HEK293 (cell line): ENCODE results near the gene SLC25A30.

Experiments
- CTCF ChIA-PET: fragments of 350-600 bp; formaldehyde crosslinking; extraction: SDS; loops from one replicate; lab custom pipeline; 2021; ENCODE audit warnings: antibody characterized with exemption; lab: Yijun Ruan, JAX
- POLR2A ChIA-PET: fragments of 300-600 bp; formaldehyde crosslinking; extraction: SDS; loops from one replicate; lab custom pipeline; 2020; ENCODE audit warnings: antibody characterized with exemption, inconsistent platforms; lab: Yijun Ruan, JAX
- H3K27ac ChIP-seq: fragments of 200-500 bp; sonication (Bioruptor generic); 2 replicates; pipeline ENCODE4 v1.5.1; 2014; ENCODE audit warnings: low read depth, low read length, control low read depth, inconsistent platforms; ENCODE audit errors: extremely low read depth
- H3K36me3 ChIP-seq, 2 experiments: fragments of 200-500 bp in 1 of 2; sonication (Bioruptor generic) in 1 of 2; 1 replicate in 1 of 2; 2 replicates in 1 of 2; pipeline ENCODE4 v1.5.1; 2014 to 2017; ENCODE audit warnings: inconsistent platforms in 2 of 2, low read length in 2 of 2; ENCODE audit not compliant: control insufficient read depth in 2 of 2, insufficient read depth in 1 of 2
- H3K4me1 ChIP-seq: fragments of 200-500 bp; sonication (Bioruptor generic); 2 replicates; pipeline ENCODE4 v1.5.1; 2014; ENCODE audit warnings: mild to moderate bottlenecking, low read length, inconsistent platforms; ENCODE audit not compliant: control insufficient read depth, insufficient read depth
- H3K4me3 ChIP-seq: 2 replicates; pipeline ENCODE4 v1.5.1; 2011; ENCODE audit warnings: low read depth, mild to moderate bottlenecking, control low read depth, low read length, moderate library complexity
- H3K9me3 ChIP-seq: fragments of 200-500 bp; sonication (Bioruptor generic); 2 replicates; pipeline ENCODE4 v1.5.1; 2014; ENCODE audit warnings: low read depth, low read length, inconsistent platforms; ENCODE audit not compliant: control insufficient read depth, insufficient read depth
- FEZF1 ChIP-seq: fragments of 450-650 bp; formaldehyde crosslinking; IDR thresholded peaks from 2 replicates; pipeline ENCODE4 v1.5.1; 2016; ENCODE audit warnings: missing biosample characterization, missing genetic modification characterization
- GLIS1 ChIP-seq: fragments of 450-650 bp; formaldehyde crosslinking; IDR thresholded peaks from 2 replicates; pipeline ENCODE4 v1.5.1; 2016; ENCODE audit warnings: missing biosample characterization, missing genetic modification characterization
- GLIS2 ChIP-seq: fragments of 450-650 bp; formaldehyde crosslinking; IDR thresholded peaks from 2 replicates; pipeline ENCODE4 v1.5.1; 2016; ENCODE audit warnings: missing biosample characterization, missing genetic modification characterization
- IKZF3 ChIP-seq: fragments of 450-650 bp; IDR thresholded peaks from 2 replicates; pipeline ENCODE4 v1.5.0; 2018; ENCODE audit warnings: missing biosample characterization, mild to moderate bottlenecking, missing genetic modification characterization, moderate library complexity
- KLF9 ChIP-seq: fragments of 450-650 bp; formaldehyde crosslinking; IDR thresholded peaks from 2 replicates; pipeline ENCODE4 v1.5.1; 2016; ENCODE audit warnings: missing biosample characterization, missing genetic modification characterization, low read depth
- OSR2 ChIP-seq: fragments of 450-650 bp; formaldehyde crosslinking; IDR thresholded peaks from 2 replicates; pipeline ENCODE4 v1.5.1; 2016; ENCODE audit warnings: missing biosample characterization, missing genetic modification characterization
- OVOL3 ChIP-seq: fragments of 450-650 bp; formaldehyde crosslinking; IDR thresholded peaks from 2 replicates; pipeline ENCODE4 v1.5.1; 2016; ENCODE audit warnings: missing biosample characterization, missing genetic modification characterization
- RBAK ChIP-seq: fragments of 450-650 bp; formaldehyde crosslinking; IDR thresholded peaks from 2 replicates; pipeline ENCODE4 v1.5.1; 2016; ENCODE audit warnings: missing biosample characterization, missing genetic modification characterization
- SETDB1 ChIP-seq: IDR thresholded peaks from one replicate; pipeline ENCODE4 v1.6.1; 2017; ENCODE audit warnings: mild to moderate bottlenecking, low read length, moderate library complexity, mixed read lengths; ENCODE audit not compliant: insufficient read length
- SP2 ChIP-seq: fragments of 450-650 bp; formaldehyde crosslinking; IDR thresholded peaks from 2 replicates; pipeline ENCODE4 v1.5.1; 2016; ENCODE audit warnings: missing biosample characterization, missing genetic modification characterization
- WT1 ChIP-seq: fragments of 450-650 bp; formaldehyde crosslinking; IDR thresholded peaks from 2 replicates; pipeline ENCODE4 v1.5.1; 2016; ENCODE audit warnings: missing biosample characterization, missing genetic modification characterization
- YY2 ChIP-seq: fragments of 450-650 bp; formaldehyde crosslinking; IDR thresholded peaks from 2 replicates; pipeline ENCODE4 v1.5.1; 2016; ENCODE audit warnings: missing biosample characterization, missing genetic modification characterization
- ZBTB17 ChIP-seq: fragments of 450-650 bp; formaldehyde crosslinking; IDR thresholded peaks from 2 replicates; pipeline ENCODE4 v1.5.1; 2016; ENCODE audit warnings: missing biosample characterization, missing genetic modification characterization
- ZBTB48 ChIP-seq: fragments of 450-650 bp; formaldehyde crosslinking; IDR thresholded peaks from 2 replicates; pipeline ENCODE4 v1.5.1; 2016; ENCODE audit warnings: missing biosample characterization, missing genetic modification characterization
- ZFP3 ChIP-seq: fragments of 450-650 bp; formaldehyde crosslinking; IDR thresholded peaks from 2 replicates; pipeline ENCODE4 v1.5.1; 2016; ENCODE audit warnings: low read depth, missing biosample characterization, missing genetic modification characterization
- ZFP69B ChIP-seq: fragments of 450-650 bp; formaldehyde crosslinking; IDR thresholded peaks from 2 replicates; pipeline ENCODE4 v1.5.1; 2016; ENCODE audit warnings: missing biosample characterization, missing genetic modification characterization
- ZIC2 ChIP-seq: fragments of 450-650 bp; formaldehyde crosslinking; IDR thresholded peaks from 2 replicates; pipeline ENCODE4 v1.5.1; 2016; ENCODE audit warnings: missing biosample characterization, missing genetic modification characterization
- ZNF157 ChIP-seq: fragments of 450-650 bp; formaldehyde crosslinking; IDR thresholded peaks from 2 replicates; pipeline ENCODE4 v1.5.1; 2016; ENCODE audit warnings: missing biosample characterization, missing genetic modification characterization
- ZNF184 ChIP-seq: fragments of 450-650 bp; IDR thresholded peaks from 2 replicates; pipeline ENCODE4 v1.5.1; 2018; ENCODE audit warnings: missing biosample characterization, mild to moderate bottlenecking, missing genetic modification characterization
- ZNF202 ChIP-seq: fragments of 450-650 bp; formaldehyde crosslinking; IDR thresholded peaks from 2 replicates; pipeline ENCODE4 v1.5.1; 2016; ENCODE audit warnings: missing biosample characterization, missing genetic modification characterization, borderline replicate concordance
- ZNF248 ChIP-seq: fragments of 450-650 bp; formaldehyde crosslinking; IDR thresholded peaks from 2 replicates; pipeline ENCODE4 v1.5.1; 2017; ENCODE audit warnings: missing biosample characterization, missing genetic modification characterization
- ZNF292 ChIP-seq: fragments of 450-650 bp; formaldehyde crosslinking; IDR thresholded peaks from 2 replicates; pipeline ENCODE4 v1.5.1; 2016; ENCODE audit warnings: low read depth, missing biosample characterization, missing genetic modification characterization, borderline replicate concordance
- ZNF391 ChIP-seq: fragments of 450-650 bp; formaldehyde crosslinking; IDR thresholded peaks from 2 replicates; pipeline ENCODE4 v1.5.1; 2016; ENCODE audit warnings: low read depth, missing biosample characterization, missing genetic modification characterization, borderline replicate concordance
- ZNF394 ChIP-seq: fragments of 450-650 bp; formaldehyde crosslinking; IDR thresholded peaks from 2 replicates; pipeline ENCODE4 v1.5.1; 2016; ENCODE audit warnings: missing biosample characterization, missing genetic modification characterization, mild to moderate bottlenecking, moderate library complexity, borderline replicate concordance
- ZNF501 ChIP-seq: fragments of 450-650 bp; formaldehyde crosslinking; IDR thresholded peaks from 2 replicates; pipeline ENCODE4 v1.5.1; 2016; ENCODE audit warnings: missing biosample characterization, missing genetic modification characterization
- ZNF530 ChIP-seq: fragments of 450-650 bp; formaldehyde crosslinking; IDR thresholded peaks from 2 replicates; pipeline ENCODE4 v1.5.1; 2016; ENCODE audit warnings: low read depth, missing biosample characterization, missing genetic modification characterization
- ZNF555 ChIP-seq: fragments of 450-650 bp; formaldehyde crosslinking; conservative IDR thresholded peaks from 2 replicates; pipeline ENCODE4 v1.5.1; 2017; ENCODE audit warnings: missing biosample characterization, mild to moderate bottlenecking, missing genetic modification characterization, inconsistent platforms
- ZNF560 ChIP-seq: fragments of 450-650 bp; formaldehyde crosslinking; IDR thresholded peaks from 2 replicates; pipeline ENCODE4 v1.5.1; 2017; ENCODE audit warnings: missing biosample characterization, missing genetic modification characterization, borderline replicate concordance
- ZNF585B ChIP-seq: fragments of 450-650 bp; formaldehyde crosslinking; IDR thresholded peaks from 2 replicates; pipeline ENCODE4 v1.5.1; 2016; ENCODE audit warnings: missing biosample characterization, missing genetic modification characterization
- ZNF596 ChIP-seq: fragments of 450-650 bp; IDR thresholded peaks from 2 replicates; pipeline ENCODE4 v1.5.0; 2018; ENCODE audit warnings: missing biosample characterization, mild to moderate bottlenecking, missing genetic modification characterization, moderate library complexity
- ZNF610 ChIP-seq: fragments of 450-650 bp; formaldehyde crosslinking; IDR thresholded peaks from 2 replicates; pipeline ENCODE4 v1.5.1; 2016; ENCODE audit warnings: missing biosample characterization, missing genetic modification characterization, borderline replicate concordance
- ZNF621 ChIP-seq: fragments of 450-650 bp; formaldehyde crosslinking; IDR thresholded peaks from 2 replicates; pipeline ENCODE4 v1.5.1; 2017; ENCODE audit warnings: missing biosample characterization, missing genetic modification characterization
- ZNF654 ChIP-seq: fragments of 450-650 bp; formaldehyde crosslinking; IDR thresholded peaks from 2 replicates; pipeline ENCODE4 v1.5.1; 2016; ENCODE audit warnings: low read depth, missing biosample characterization, missing genetic modification characterization
- ZNF701 ChIP-seq: fragments of 450-650 bp; formaldehyde crosslinking; IDR thresholded peaks from 2 replicates; pipeline ENCODE4 v1.5.1; 2016; ENCODE audit warnings: missing biosample characterization, missing genetic modification characterization
- ZNF747 ChIP-seq: fragments of 450-650 bp; formaldehyde crosslinking; IDR thresholded peaks from 2 replicates; pipeline ENCODE4 v1.5.1; 2016; ENCODE audit warnings: missing biosample characterization, missing genetic modification characterization
- ZSCAN23 ChIP-seq: fragments of 450-650 bp; formaldehyde crosslinking; IDR thresholded peaks from 2 replicates; pipeline ENCODE4 v1.5.1; 2016; ENCODE audit warnings: missing biosample characterization, missing genetic modification characterization
- ZSCAN4 ChIP-seq: fragments of 450-650 bp; formaldehyde crosslinking; IDR thresholded peaks from 2 replicates; pipeline ENCODE4 v1.5.1; 2017; ENCODE audit warnings: missing biosample characterization, missing genetic modification characterization

SLC25A30 gene

GRCh38 chr13:45372189-45373161 is 45.7 kb downstream of the SLC25A30 start:
- CTCF ChIA-PET, result interaction anchor here (0.9 kb wide), 1 partner anchor 27 kb away, joined by 4 read pairs; no protein-coding TSS in a partner anchor
- H3K36me3 ChIP-seq, result peaks cover 0 to 3% of the 10 kb centered on the region in 2 experiments; a peak in 1 of 3 replicates
- H3K4me3 ChIP-seq, result no peak overlapping the region
- H3K9me3 ChIP-seq, result no peaks in the 10 kb centered on the region
- peaks cover 5% of the 10 kb centered on the region; the same call in 1 of the 2 replicates for H3K4me1 ChIP-seq
- POLR2A ChIA-PET, result no interaction called here
- peak overlapping the region; percentile 42 for H3K27ac ChIP-seq
- TF ChIP-seq ZFP69B (tag by site-specific recombination), result peak; percentile 68; the same call in 1 of the 2 replicates
- peak; percentile 50; the same call in 1 of the 2 replicates for TF ChIP-seq OVOL3 (tag by site-specific recombination)
- peak; percentile 12; the same call in 1 of the 2 replicates for TF ChIP-seq ZNF610
- no peak for TF ChIP-seq ZNF248 (tag by site-specific recombination)
- no peak for TF ChIP-seq ZNF157
- peak; percentile 58; the same call in 1 of the 2 replicates for TF ChIP-seq WT1
- TF ChIP-seq ZNF184, result peak; percentile 27; the same call in 1 of the 2 replicates
- no peak for TF ChIP-seq GLIS2 (tag by site-specific recombination)
- no peak for TF ChIP-seq ZNF530 (tag by site-specific recombination)
- TF ChIP-seq ZNF560 (tag by site-specific recombination), result no peak
- no peak for TF ChIP-seq GLIS1 (tag by site-specific recombination)
- TF ChIP-seq ZNF596 (tag by site-specific recombination), result peak; percentile 31; the same call in 1 of the 2 replicates
- TF ChIP-seq KLF9 (tag by site-specific recombination), result no peak
- peak; percentile 58; the same call in 1 of the 2 replicates for TF ChIP-seq ZNF501
- TF ChIP-seq FEZF1 (tag by site-specific recombination), result peak; percentile 90
- no peak for TF ChIP-seq ZNF747 (tag by site-specific recombination)
- peak; percentile 68; the same call in 1 of the 2 replicates for TF ChIP-seq ZSCAN23
- no peak for TF ChIP-seq ZNF701 (tag by site-specific recombination)
- TF ChIP-seq ZFP3 (tag by site-specific recombination), result no peak
- TF ChIP-seq ZNF555 (tag by site-specific recombination), result no peak
- no peak for TF ChIP-seq ZNF621 (tag by site-specific recombination)
- TF ChIP-seq ZNF292 (tag by site-specific recombination), result no peak
- TF ChIP-seq YY2, result no peak
- peak; percentile 99 for TF ChIP-seq OSR2 (tag by site-specific recombination)
- TF ChIP-seq SETDB1, result no peak
- TF ChIP-seq ZNF202 (tag by site-specific recombination), result peak; percentile 100
- TF ChIP-seq ZNF654 (tag by site-specific recombination), result no peak
- TF ChIP-seq ZSCAN4, result no peak
- TF ChIP-seq IKZF3 (tag by site-specific recombination), result peak; percentile 92
- TF ChIP-seq ZBTB48, result peak; percentile 16; the same call in 1 of the 2 replicates
- no peak for TF ChIP-seq ZIC2
- no peak for TF ChIP-seq ZNF585B (tag by site-specific recombination)
- TF ChIP-seq SP2, result no peak
- no peak for TF ChIP-seq RBAK (tag by site-specific recombination)
- TF ChIP-seq ZNF394, result peak; percentile 63; the same call in 1 of the 2 replicates
- no peak; the same call in 1 of the 2 replicates for TF ChIP-seq ZNF391 (tag by site-specific recombination)
- peak; percentile 83 for TF ChIP-seq ZBTB17 (tag by site-specific recombination)
